ENCODE measurements around the gene EPHB1.
"Not testable (repeated sequence)": the region's sequence is repeated elsewhere in the genome, so short reads cannot be mapped to it uniquely, and the experiment has no call there.

Gene EPHB1

DNA sequence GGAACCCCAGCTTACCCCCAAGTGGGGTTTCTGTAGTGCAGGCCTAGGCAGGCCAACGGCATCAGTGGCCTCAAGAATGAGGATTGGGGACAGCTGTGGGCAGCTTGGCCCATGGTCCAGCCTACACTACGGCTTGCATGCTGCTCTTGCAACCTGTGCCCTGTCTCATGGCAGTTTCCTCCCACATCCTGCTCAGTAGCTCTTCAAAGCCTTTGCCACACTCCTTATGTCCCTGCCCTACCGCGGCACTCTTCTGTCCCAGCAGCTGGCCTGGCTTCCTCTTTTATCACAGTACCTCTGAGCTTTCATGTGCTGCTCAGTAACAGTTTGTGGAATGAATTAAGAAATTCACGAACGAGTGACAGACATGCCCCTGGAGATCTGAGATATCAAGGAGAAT, 431.0 kb downstream of the EPHB1 start:
- intact Hi-C loops (cut with DNase I) = no loop called here
- DNase-seq = peak in 1 of 42 donors; percentile 38

DNA sequence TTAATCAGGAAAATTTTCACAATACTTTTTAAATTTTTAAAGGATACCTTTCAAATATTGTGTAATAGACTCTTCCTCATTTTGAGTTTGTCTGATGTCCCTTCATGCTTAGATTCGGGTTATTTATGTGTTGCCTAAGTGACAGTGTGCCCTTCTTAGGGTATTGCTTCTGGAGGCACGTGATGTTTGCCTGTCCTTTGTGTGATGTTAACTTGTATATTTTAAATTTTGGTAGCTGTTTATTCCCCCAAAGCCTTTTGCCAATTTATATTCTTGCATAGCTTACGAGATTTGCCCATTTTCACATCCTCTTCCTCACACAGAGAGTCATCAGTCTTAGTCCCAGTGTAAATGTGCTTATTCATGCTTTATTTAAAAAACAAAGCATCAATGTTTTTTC, 433.1 kb downstream of the EPHB1 start:
- peak in 1 of 42 donors; percentile 31 for DNase-seq
- intact Hi-C loops (cut with DNase I) = no loop called here

DNA sequence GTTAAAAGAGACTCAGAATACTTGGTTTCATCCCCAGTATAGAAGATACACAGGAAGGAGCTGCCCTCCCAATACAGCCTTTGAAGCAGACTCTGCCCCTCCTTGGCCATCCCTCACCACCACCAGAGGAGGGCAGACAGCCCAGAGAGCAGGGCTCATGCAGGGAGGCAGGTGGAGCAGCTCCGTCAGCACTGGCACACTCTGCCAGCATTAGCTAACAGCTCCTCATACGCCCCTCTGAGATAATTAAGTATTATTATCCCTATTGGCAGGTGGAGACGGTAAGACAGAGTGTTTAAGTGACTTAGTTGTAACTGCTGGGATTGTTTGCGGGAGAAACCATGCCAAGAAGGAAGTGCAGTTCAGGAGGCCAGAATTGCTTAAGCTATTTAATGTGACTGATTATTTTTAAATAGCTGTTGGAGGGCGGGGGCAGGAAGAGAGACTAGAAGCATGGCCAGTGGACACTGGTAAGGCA, 434.0 kb downstream of the EPHB1 start:
- intact Hi-C loops (cut with DNase I) = no loop called here
- DNase-seq = peak in 13 of 42 donors; percentile 15 to 59 (median 30)

GRCh38 chr3:135231737-135232136, 436.7 kb downstream of the EPHB1 start:
- intact Hi-C loops (cut with DNase I) = no loop called here
- peak in 1 of 42 donors; percentile 23 for DNase-seq

GRCh38 chr3:135232226-135232625, 437.2 kb downstream of the EPHB1 start:
- DNase-seq = peak in 1 of 42 donors; percentile 35
- intact Hi-C loops (cut with DNase I) = no loop called here

GRCh38 chr3:135233476-135233875, 438.4 kb downstream of the EPHB1 start:
- intact Hi-C loops (cut with DNase I) = not testable (repeated sequence)

GRCh38 chr3:135235541-135235940, 440.5 kb downstream of the EPHB1 start:
- no peak for DNase-seq
- intact Hi-C loops (cut with DNase I) = no loop called here

More at GRCh38 chr3:135233476-135233875, 438.4 kb downstream of the EPHB1 start:
- DNase-seq = not testable (repeated sequence)

GRCh38 chr3:135237371-135238143, 442.5 kb downstream of the EPHB1 start:
- no peak for DNase-seq
- intact Hi-C loops (cut with DNase I) = no loop called here

DNA sequence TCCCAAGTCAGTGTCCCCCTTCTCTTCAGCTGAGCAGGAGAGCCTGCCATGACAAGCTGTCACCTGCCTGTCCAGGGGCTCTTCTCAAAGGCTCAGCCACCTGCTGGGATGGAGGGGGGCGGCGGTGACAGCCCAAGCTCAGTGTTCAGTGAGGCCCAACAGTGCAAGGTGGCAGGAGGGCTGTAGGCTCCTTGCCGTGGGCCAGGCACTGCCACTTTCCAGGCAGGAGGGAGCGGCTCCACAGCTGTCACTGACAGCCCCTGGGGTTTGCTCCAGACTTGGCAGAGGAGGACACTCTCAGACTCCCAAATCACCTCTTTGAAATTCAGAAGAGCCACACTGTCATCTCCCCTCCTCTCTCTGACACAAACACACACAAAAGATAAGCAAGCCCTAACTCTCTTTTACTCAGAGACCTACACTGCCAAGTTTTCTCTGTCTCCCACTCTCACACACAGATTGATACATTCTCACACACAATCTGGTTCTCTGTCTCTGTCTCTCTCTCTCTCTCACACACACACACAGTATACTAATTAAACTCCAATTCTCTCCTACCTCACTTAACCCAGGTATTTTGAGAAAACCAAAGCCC, 443.3 kb downstream of the EPHB1 start:
- no peak for DNase-seq
- intact Hi-C loops (cut with DNase I) = no loop called here

GRCh38 chr3:135238871-135239614, 444.0 kb downstream of the EPHB1 start:
- DNase-seq = no peak
- intact Hi-C loops (cut with DNase I) = no loop called here

DNA sequence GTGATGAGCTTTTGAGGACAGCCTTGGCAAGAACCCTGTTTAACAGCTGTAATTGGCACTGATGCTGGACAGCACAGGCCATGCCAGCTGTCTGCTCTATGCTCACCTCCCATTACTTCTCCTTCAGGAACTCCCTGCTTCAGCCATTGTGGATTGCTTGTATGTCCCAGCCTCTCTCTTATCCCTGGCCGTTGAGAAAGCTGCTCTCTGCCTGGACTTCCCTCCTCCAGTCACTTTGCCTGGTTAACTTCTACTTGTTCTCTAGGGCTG, 444.5 kb downstream of the EPHB1 start:
- DNase-seq = no peak
- intact Hi-C loops (cut with DNase I) = no loop called here

DNA sequence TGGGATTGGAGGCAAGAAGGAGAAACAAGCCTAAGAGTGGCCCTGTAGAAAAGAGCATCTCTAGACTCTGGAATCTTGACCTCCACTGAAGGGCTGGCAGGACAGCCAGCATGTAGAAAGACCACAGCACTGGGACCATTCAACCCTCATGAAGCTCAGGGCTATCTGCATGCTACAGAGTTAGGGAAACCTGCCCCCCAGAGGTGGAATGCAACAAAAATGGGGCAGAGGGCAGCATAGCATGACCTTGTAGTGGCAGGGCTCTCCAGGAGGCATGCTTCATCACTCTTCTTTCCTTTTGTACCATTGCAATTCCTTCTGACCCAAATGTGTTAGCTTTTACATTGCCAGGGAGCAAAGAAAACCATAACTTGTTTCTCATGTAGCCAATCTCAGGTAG, 445.4 kb downstream of the EPHB1 start:
- DNase-seq = peak in 16 of 42 donors; percentile 17 to 68 (median 30)
- intact Hi-C loops (cut with DNase I) = no loop called here

- no peak for DNase-seq
- intact Hi-C loops (cut with DNase I) = no loop called here
Measured at GRCh38 chr3:135242285-135242684, 447.2 kb downstream of the EPHB1 start.

GRCh38 chr3:135243616-135244015, 448.6 kb downstream of the EPHB1 start:
- DNase-seq = no peak
- intact Hi-C loops (cut with DNase I) = no loop called here

DNA sequence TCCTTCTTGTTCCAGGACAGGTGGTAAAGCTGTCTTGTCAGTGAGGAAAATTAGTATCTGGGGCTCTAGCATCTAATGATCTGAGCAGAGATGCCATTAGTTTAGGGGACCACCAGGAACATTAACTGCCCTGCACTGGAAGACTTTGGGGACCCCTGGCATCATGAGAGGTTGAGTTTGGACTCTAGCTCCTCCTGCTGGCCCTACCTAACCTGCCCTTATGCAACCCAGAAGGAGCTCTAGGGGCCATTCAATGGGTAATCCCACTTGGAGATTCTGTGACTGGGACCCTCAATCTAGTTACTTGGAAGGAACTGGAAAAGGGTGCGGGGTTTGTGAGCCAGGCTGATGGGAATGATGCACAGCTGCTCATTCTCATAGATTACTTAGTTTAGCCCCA, 451.0 kb downstream of the EPHB1 start:
- intact Hi-C loops (cut with DNase I) = no loop called here
- no peak for DNase-seq

GRCh38 chr3:135248213-135248612, 453.2 kb downstream of the EPHB1 start:
- no peak for DNase-seq
- intact Hi-C loops (cut with DNase I) = no loop called here

- intact Hi-C loops (cut with DNase I) = no loop called here
- DNase-seq = no peak
Measured at GRCh38 chr3:135249186-135249585, 454.1 kb downstream of the EPHB1 start.

- intact Hi-C loops (cut with DNase I) = no loop called here
- no peak for DNase-seq
Measured at GRCh38 chr3:135258916-135259315, 463.9 kb downstream of the EPHB1 start.

- intact Hi-C loops (cut with DNase I) = no loop called here
- no peak for DNase-seq
Measured at GRCh38 chr3:135260025-135260424, 465.0 kb downstream of the EPHB1 start.

DNA sequence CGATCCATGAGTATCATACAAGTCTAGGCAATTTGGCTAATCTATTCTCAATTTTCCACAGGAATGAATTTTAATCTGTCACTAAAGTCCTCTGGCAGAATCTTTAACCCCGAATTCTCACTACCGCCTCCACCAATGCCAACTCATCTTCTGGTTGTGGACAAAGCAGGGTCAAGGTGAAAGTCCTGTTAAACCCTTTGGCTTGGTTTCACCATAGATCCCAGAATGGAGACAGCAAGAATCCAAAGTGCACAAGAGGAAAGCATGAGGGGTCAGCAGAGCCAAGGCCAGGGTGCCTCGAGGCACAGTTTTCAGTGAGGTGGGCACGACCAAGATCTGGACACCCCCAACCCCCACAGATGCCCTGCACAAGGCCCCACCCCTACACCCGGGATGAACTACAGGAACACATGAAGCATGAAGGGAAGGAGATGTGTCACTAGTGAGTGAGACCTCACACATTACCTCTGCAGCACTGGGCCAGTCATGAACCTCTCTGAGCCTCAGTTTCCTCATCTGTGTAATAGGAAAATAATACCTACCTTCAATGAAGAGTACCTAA, 466.2 kb downstream of the EPHB1 start:
- intact Hi-C loops (cut with DNase I) = no loop called here
- no peak for DNase-seq
